Measurements from ENCODE around the gene BCL11A. TPM values are rescaled to one million over a fixed set of nuclear protein-coding genes. Genes with fewer than 3 reads are reported as not detected.

Gene BCL11A
- total RNA-seq, 1 donor = 65.4 TPM

- no peak for DNase-seq (ENCODE audit: low read depth in 2 of 3, low spot score in 2 of 3)
Observed at GRCh38 chr2:60529785-60530627, 23.4 kb downstream of the BCL11A start.

GRCh38 chr2:60529136-60529784, 24.2 kb downstream of the BCL11A start:
- DNase-seq (ENCODE audit: low read depth in 2 of 3, low spot score in 2 of 3) = no peak

GRCh38 chr2:60528281-60529020, 25.0 kb downstream of the BCL11A start:
- DNase-seq (ENCODE audit: low read depth in 2 of 3, low spot score in 2 of 3) = no peak

- DNase-seq (ENCODE audit: low read depth in 2 of 3, low spot score in 2 of 3) = no peak
Observed at GRCh38 chr2:60527762-60528161, 25.7 kb downstream of the BCL11A start.

GRCh38 chr2:60526623-60527022, 26.8 kb downstream of the BCL11A start:
- no peak for DNase-seq (ENCODE audit: low read depth in 2 of 3, low spot score in 2 of 3)

GRCh38 chr2:60525899-60526298, 27.6 kb downstream of the BCL11A start:
- DNase-seq (ENCODE audit: low read depth in 2 of 3, low spot score in 2 of 3) = peak in 1 of 3 donors; percentile 63

GRCh38 chr2:60524874-60525273, 28.6 kb downstream of the BCL11A start:
- no peak for DNase-seq (ENCODE audit: low read depth in 2 of 3, low spot score in 2 of 3)

- no peak for DNase-seq (ENCODE audit: low read depth in 2 of 3, low spot score in 2 of 3)
Observed at GRCh38 chr2:60523963-60524362, 29.5 kb downstream of the BCL11A start.

- DNase-seq (ENCODE audit: low read depth in 2 of 3, low spot score in 2 of 3) = no peak
Observed at GRCh38 chr2:60522462-60522861, 31.0 kb downstream of the BCL11A start.

GRCh38 chr2:60521626-60522025, 31.8 kb downstream of the BCL11A start:
- no peak for DNase-seq (ENCODE audit: low read depth in 2 of 3, low spot score in 2 of 3)

GRCh38 chr2:60520917-60521539, 32.4 kb downstream of the BCL11A start:
- DNase-seq (ENCODE audit: low read depth in 2 of 3, low spot score in 2 of 3) = no peak

- DNase-seq (ENCODE audit: low read depth in 2 of 3, low spot score in 2 of 3) = no peak
Observed at GRCh38 chr2:60520151-60520876, 33.1 kb downstream of the BCL11A start.

GRCh38 chr2:60519231-60519863, 34.1 kb downstream of the BCL11A start:
- no peak for DNase-seq (ENCODE audit: low read depth in 2 of 3, low spot score in 2 of 3)

- no peak for DNase-seq (ENCODE audit: low read depth in 2 of 3, low spot score in 2 of 3)
Observed at GRCh38 chr2:60518567-60518966, 34.9 kb downstream of the BCL11A start.

GRCh38 chr2:60517446-60517845, 36.0 kb downstream of the BCL11A start:
- no peak for DNase-seq (ENCODE audit: low read depth in 2 of 3, low spot score in 2 of 3)

- no peak for DNase-seq (ENCODE audit: low read depth in 2 of 3, low spot score in 2 of 3)
Observed at GRCh38 chr2:60516826-60517225, 36.6 kb downstream of the BCL11A start.

GRCh38 chr2:60516383-60516811, 37.1 kb downstream of the BCL11A start:
- DNase-seq (ENCODE audit: low read depth in 2 of 3, low spot score in 2 of 3) = no peak

- DNase-seq (ENCODE audit: low read depth in 2 of 3, low spot score in 2 of 3) = peak in 2 of 3 donors; percentile 74 to 78
Observed at GRCh38 chr2:60515721-60516226, 37.7 kb downstream of the BCL11A start.

- DNase-seq (ENCODE audit: low read depth in 2 of 3, low spot score in 2 of 3) = no peak
Observed at GRCh38 chr2:60513996-60514395, 39.5 kb downstream of the BCL11A start.

GRCh38 chr2:60513191-60513590, 40.3 kb downstream of the BCL11A start:
- no peak for DNase-seq (ENCODE audit: low read depth in 2 of 3, low spot score in 2 of 3)

Measured in hematopoietic multipotent progenitor cell (in vitro differentiated cells).